ENCODE measurements around the gene ACOX3.

Gene ACOX3

GRCh38 chr4:8370835-8371595 lies 69.5 kb downstream of the ACOX3 start:
- DNase-seq: no peak

- DNase-seq: no peak
Measured at GRCh38 chr4:8370106-8370787, 70.3 kb downstream of the ACOX3 start.

GRCh38 chr4:8369426-8370105 lies 71.0 kb downstream of the ACOX3 start:
- DNase-seq: no peak

- DNase-seq: no peak
Measured at GRCh38 chr4:8368998-8369397, 71.5 kb downstream of the ACOX3 start.

- DNase-seq: no peak
Measured at GRCh38 chr4:8368061-8368481, 72.5 kb downstream of the ACOX3 start.

- DNase-seq: no peak
Measured at GRCh38 chr4:8366601-8367000, 73.9 kb downstream of the ACOX3 start.

- no peak for DNase-seq
Measured at GRCh38 chr4:8365951-8366350, 74.6 kb downstream of the ACOX3 start.

GRCh38 chr4:8365353-8365752 lies 75.2 kb downstream of the ACOX3 start:
- DNase-seq: no peak

GRCh38 chr4:8364848-8365350 lies 75.6 kb downstream of the ACOX3 start:
- no peak for DNase-seq

- DNase-seq: no peak
Measured at GRCh38 chr4:8364141-8364540, 76.4 kb downstream of the ACOX3 start.

- DNase-seq: no peak
Measured at GRCh38 chr4:8362483-8362882, 78.0 kb downstream of the ACOX3 start.

GRCh38 chr4:8359193-8359592 lies 81.3 kb downstream of the ACOX3 start:
- no peak for DNase-seq

GRCh38 chr4:8356856-8357255 lies 83.7 kb downstream of the ACOX3 start:
- no peak for DNase-seq

- DNase-seq: no peak
Measured at GRCh38 chr4:8355864-8356565, 84.5 kb downstream of the ACOX3 start.

- DNase-seq: no peak
Measured at GRCh38 chr4:8355306-8355705, 85.2 kb downstream of the ACOX3 start.

GRCh38 chr4:8353912-8354453 lies 86.5 kb downstream of the ACOX3 start:
- no peak for DNase-seq

GRCh38 chr4:8353158-8353669 lies 87.3 kb downstream of the ACOX3 start:
- DNase-seq: no peak

GRCh38 chr4:8352368-8353157 lies 88.0 kb downstream of the ACOX3 start:
- DNase-seq: no peak

- no peak for DNase-seq
Measured at GRCh38 chr4:8351931-8352367, 88.6 kb downstream of the ACOX3 start.

- no peak for DNase-seq
Measured at GRCh38 chr4:8350841-8351461, 89.6 kb downstream of the ACOX3 start.

- no peak for DNase-seq
Measured at GRCh38 chr4:8350352-8350751, 90.2 kb downstream of the ACOX3 start.
